Karpas-422 (cell line): ENCODE results near the gene EEA1. TPM values are rescaled to one million over a fixed set of nuclear protein-coding genes. Genes with fewer than 3 reads are reported as not detected.

Experiments
- DNase-seq: peaks from one replicate; pipeline ENCODE4 v3.0.0-alpha.2; 2015
- H2AFZ ChIP-seq: fragments of 200-600 bp; sonication (generic); 2 replicates; pipeline ENCODE4 v1.6.1; 2014; ENCODE audit warnings: antibody characterized with exemption, low read length, mixed read lengths
- H3K27ac ChIP-seq: fragments of 200-600 bp; sonication (generic); 2 replicates; pipeline ENCODE4 v1.5.1; 2014; ENCODE audit warnings: mild to moderate bottlenecking, low read length, moderate library complexity
- H3K27me3 ChIP-seq: fragments of 200-600 bp; sonication (generic); 2 replicates; pipeline ENCODE4 v1.6.1; 2014; ENCODE audit warnings: low read length, mixed read lengths
- H3K36me3 ChIP-seq: fragments of 200-600 bp; sonication (generic); 2 replicates; pipeline ENCODE4 v1.6.1; 2014; ENCODE audit warnings: low read length, mixed read lengths; ENCODE audit not compliant: insufficient read depth
- H3K4me1 ChIP-seq: fragments of 200-600 bp; sonication (generic); 2 replicates; pipeline ENCODE4 v1.6.1; 2014; ENCODE audit warnings: mild to moderate bottlenecking, low read length, mixed read lengths
- H3K4me2 ChIP-seq: fragments of 200-600 bp; sonication (generic); 2 replicates; pipeline ENCODE4 v1.6.1; 2014; ENCODE audit warnings: low read length, low read depth, mild to moderate bottlenecking; ENCODE audit not compliant: poor library complexity, severe bottlenecking
- H3K4me3 ChIP-seq: fragments of 200-600 bp; sonication (generic); 2 replicates; pipeline ENCODE4 v1.5.1; 2014; ENCODE audit warnings: mild to moderate bottlenecking, antibody characterized with exemption, low read length, mixed read lengths
- H3K79me2 ChIP-seq: fragments of 200-600 bp; sonication (generic); 2 replicates; pipeline ENCODE4 v1.6.1; 2014; ENCODE audit warnings: mild to moderate bottlenecking, low read length, mixed read lengths
- H3K9ac ChIP-seq: fragments of 200-600 bp; sonication (generic); 2 replicates; pipeline ENCODE4 v1.6.0; 2014; ENCODE audit warnings: low read length
- H3K9me2 ChIP-seq: fragments of 200-600 bp; sonication (generic), shearing (Covaris generic); replicated peaks from 2 replicates; pipeline ENCODE4 v1.6.0; 2014; ENCODE audit warnings: mild to moderate bottlenecking, low read length, moderate library complexity; ENCODE audit not compliant: insufficient read depth
- H3K9me3 ChIP-seq: fragments of 300-700, 200-600 bp; sonication (generic); 2 replicates; pipeline ENCODE4 v1.6.1; 2014; ENCODE audit warnings: low read length, mixed read lengths
- H4K20me1 ChIP-seq: fragments of 200-600 bp; sonication (generic); 2 replicates; pipeline ENCODE4 v1.6.1; 2014; ENCODE audit warnings: mild to moderate bottlenecking, antibody characterized with exemption, low read length, low read depth; ENCODE audit not compliant: insufficient read depth
- total RNA-seq: library from RNA; depleted of rRNA; stranded (reverse); fragments of >200 nt; shearing (Covaris generic); gene quantifications from 2 replicates; pipeline ENCODE4 v1.2.3, GENCODE V29; 2014; ENCODE audit warnings: low replicate concordance

EEA1 gene
- total RNA-seq, 1 experiment from 2014 or later, result 9.2 TPM

DNA sequence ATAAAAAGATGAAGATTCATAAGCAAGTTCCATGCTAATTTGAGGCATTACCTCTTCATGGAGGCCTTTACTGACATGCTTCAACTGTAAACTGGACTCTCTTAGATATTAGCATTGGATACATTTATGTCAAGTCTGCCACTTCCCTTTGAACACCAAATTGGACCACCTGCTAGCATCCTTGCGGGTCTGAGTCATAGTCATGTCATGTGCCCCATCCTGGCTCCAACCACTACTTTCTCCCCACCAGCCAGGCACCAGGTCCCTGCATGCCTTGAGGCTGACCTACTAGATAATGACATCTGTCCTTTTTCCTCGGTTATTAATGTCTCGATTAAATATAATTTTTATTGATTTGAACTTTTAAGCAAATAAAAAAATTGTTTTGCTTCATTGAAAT lies 32.9 kb upstream of the EEA1 start:
- Histone ChIP-seq H3K9me2 (no peaks in the 10 kb centered on the region), H3K27ac (no peak overlapping the region), H3K9ac (no peak overlapping the region), H3K27me3 (no peaks in the 10 kb centered on the region), H3K4me3 (no peak overlapping the region), H3K4me2 (no peak overlapping the region), H3K36me3 (no peaks in the 10 kb centered on the region), H3K9me3 (no peaks in the 10 kb centered on the region), H3K79me2 (no peaks in the 10 kb centered on the region), H3K4me1 (no peaks in the 10 kb centered on the region), H4K20me1 (no peaks in the 10 kb centered on the region), H2AFZ (no peak overlapping the region)
- no peak for DNase-seq

GRCh38 chr12:92955997-92956663 lies 27.0 kb upstream of the EEA1 start:
- H3K27ac ChIP-seq, result no peak overlapping the region

DNA sequence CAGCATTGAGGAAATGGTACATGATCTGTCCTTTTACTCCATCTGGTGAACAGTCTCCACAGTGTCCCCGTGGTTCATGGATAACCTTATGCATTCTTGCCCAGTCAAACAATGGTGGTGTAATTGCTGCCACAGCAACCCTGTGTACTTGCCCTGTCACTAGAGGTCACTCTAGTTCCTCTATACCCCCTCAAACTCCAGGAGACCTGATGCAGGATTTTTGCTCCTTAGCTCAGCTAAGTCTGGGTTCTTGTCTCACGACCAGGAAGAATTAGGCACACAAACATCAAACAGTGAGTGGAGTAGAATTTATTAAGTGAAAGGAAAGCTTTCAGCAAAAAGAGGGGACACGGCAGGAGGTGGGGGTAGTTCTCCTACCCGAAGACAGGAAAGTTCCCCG lies 24.7 kb upstream of the EEA1 start:
- H3K9ac ChIP-seq, result no peak overlapping the region
- no peaks in the 10 kb centered on the region for H4K20me1 ChIP-seq
- peak; percentile 54 for DNase-seq
- no peak overlapping the region for H3K4me3 ChIP-seq
- H3K36me3 ChIP-seq, result no peaks in the 10 kb centered on the region
- H2AFZ ChIP-seq, result no peak overlapping the region
- H3K27me3 ChIP-seq, result no peaks in the 10 kb centered on the region
- no peak overlapping the region for H3K4me2 ChIP-seq
- H3K79me2 ChIP-seq, result no peaks in the 10 kb centered on the region
- H3K27ac ChIP-seq, result no peak overlapping the region
- no peaks in the 10 kb centered on the region for H3K9me3 ChIP-seq
- H3K9me2 ChIP-seq, result no peaks in the 10 kb centered on the region
- H3K4me1 ChIP-seq, result no peaks in the 10 kb centered on the region

More at GRCh38 chr12:92955997-92956663, 27.0 kb upstream of the EEA1 start:
- Histone ChIP-seq H3K36me3 (no peaks in the 10 kb centered on the region), H4K20me1 (no peaks in the 10 kb centered on the region), H3K4me2 (no peak overlapping the region), H3K9me3 (no peaks in the 10 kb centered on the region), H3K9ac (no peak overlapping the region), H3K4me1 (no peaks in the 10 kb centered on the region), H3K9me2 (no peaks in the 10 kb centered on the region), H3K27me3 (no peaks in the 10 kb centered on the region), H2AFZ (no peak overlapping the region), H3K79me2 (no peaks in the 10 kb centered on the region), H3K4me3 (no peak overlapping the region)
- DNase-seq, result no peak

DNA sequence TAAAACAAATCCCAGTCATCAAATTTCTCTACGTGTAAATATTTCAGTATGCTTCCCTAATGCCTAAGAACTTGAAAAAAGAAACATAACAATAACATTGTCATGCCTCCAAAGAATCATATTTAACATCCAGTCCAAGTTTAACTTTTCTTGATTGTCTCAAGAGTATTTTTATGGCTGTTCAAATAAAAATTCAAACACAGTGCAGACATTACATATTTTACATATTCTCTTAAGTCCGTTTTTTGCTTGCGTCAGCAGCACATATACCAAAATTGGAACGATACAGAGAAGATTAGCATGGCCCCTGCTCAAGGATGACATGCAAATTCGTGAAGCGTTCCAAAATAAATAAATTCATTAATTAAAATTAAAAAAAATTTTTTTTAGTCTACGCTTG lies 23.3 kb upstream of the EEA1 start:
- Histone ChIP-seq H3K4me3 (no peak overlapping the region), H3K9me2 (no peaks in the 10 kb centered on the region), H3K4me1 (no peaks in the 10 kb centered on the region), H3K27ac (no peak overlapping the region), H3K27me3 (no peaks in the 10 kb centered on the region), H3K79me2 (no peaks in the 10 kb centered on the region), H4K20me1 (no peaks in the 10 kb centered on the region), H3K9ac (no peak overlapping the region), H3K9me3 (no peaks in the 10 kb centered on the region), H3K4me2 (no peak overlapping the region), H2AFZ (no peak overlapping the region), H3K36me3 (no peaks in the 10 kb centered on the region)
- DNase-seq, result no peak

- H3K9ac ChIP-seq, result no peak overlapping the region
- H2AFZ ChIP-seq, result no peak overlapping the region
- no peak overlapping the region for H3K4me2 ChIP-seq
- H3K36me3 ChIP-seq, result no peaks in the 10 kb centered on the region
- no peaks in the 10 kb centered on the region for H3K4me1 ChIP-seq
- DNase-seq, result no peak
- H3K27me3 ChIP-seq, result no peaks in the 10 kb centered on the region
- no peaks in the 10 kb centered on the region for H4K20me1 ChIP-seq
- H3K4me3 ChIP-seq, result no peak overlapping the region
- no peak overlapping the region for H3K27ac ChIP-seq
- no peaks in the 10 kb centered on the region for H3K79me2 ChIP-seq
- no peaks in the 10 kb centered on the region for H3K9me3 ChIP-seq
- H3K9me2 ChIP-seq, result no peaks in the 10 kb centered on the region
Observed at GRCh38 chr12:92951006-92951405, 21.9 kb upstream of the EEA1 start.

DNA sequence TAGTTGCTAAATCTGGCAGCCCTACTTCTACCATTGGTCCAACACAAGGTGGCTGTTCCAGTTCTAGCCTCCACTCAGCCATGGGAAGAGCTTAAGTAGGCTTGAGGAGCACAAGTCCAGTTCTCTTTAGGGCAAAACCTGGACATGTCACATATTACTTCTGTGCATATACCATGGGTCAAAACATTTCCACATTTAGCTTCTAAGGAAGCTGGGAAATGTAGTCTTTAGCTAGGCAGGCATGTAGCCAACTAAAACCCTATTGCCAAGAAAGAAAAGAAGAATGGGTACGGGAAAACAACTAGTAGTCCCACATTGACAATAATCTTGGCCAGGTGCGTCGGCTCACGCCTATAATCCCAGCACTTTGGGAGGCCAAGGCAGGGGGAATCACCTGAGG lies 20.9 kb upstream of the EEA1 start:
- Histone ChIP-seq H2AFZ (no peak overlapping the region), H3K36me3 (no peaks in the 10 kb centered on the region), H3K4me2 (no peak overlapping the region), H3K79me2 (no peaks in the 10 kb centered on the region), H3K27ac (no peak overlapping the region), H3K9me2 (no peaks in the 10 kb centered on the region), H3K9me3 (no peaks in the 10 kb centered on the region), H3K4me3 (no peak overlapping the region), H3K4me1 (no peaks in the 10 kb centered on the region), H3K9ac (no peak overlapping the region), H3K27me3 (no peaks in the 10 kb centered on the region), H4K20me1 (no peaks in the 10 kb centered on the region)
- DNase-seq, result no peak

DNA sequence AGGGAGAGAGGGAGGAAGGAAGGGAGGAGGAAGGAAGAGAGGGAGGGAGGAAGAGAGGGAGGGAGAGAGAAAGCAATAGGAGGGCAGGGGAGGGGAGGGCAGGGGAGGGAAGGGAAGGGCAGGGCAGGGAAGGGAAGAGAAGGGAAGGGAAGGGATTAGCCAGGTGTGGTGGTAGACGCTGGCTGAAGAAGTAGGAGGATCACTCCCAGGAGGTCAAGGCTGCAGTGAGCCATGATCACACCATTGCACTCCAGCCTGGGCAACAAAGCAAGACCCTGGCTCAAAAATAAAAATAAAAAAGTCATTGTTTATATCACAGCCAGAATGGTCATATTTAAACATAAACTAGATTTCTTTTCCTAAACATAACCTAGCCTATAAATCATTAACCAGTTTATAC lies 20.4 kb upstream of the EEA1 start:
- Histone ChIP-seq H3K36me3 (no peaks in the 10 kb centered on the region), H3K4me1 (no peaks in the 10 kb centered on the region), H2AFZ (no peak overlapping the region), H3K4me3 (no peak overlapping the region), H3K9me3 (no peaks in the 10 kb centered on the region), H3K9me2 (no peaks in the 10 kb centered on the region), H3K27ac (no peak overlapping the region), H3K9ac (no peak overlapping the region), H3K4me2 (no peak overlapping the region), H3K27me3 (no peaks in the 10 kb centered on the region), H4K20me1 (no peaks in the 10 kb centered on the region), H3K79me2 (no peaks in the 10 kb centered on the region)
- DNase-seq, result no peak

GRCh38 chr12:92947589-92948215 lies 18.6 kb upstream of the EEA1 start:
- no peak for DNase-seq
- Histone ChIP-seq H3K4me1 (peaks cover 6% of the 10 kb centered on the region; the same call in 1 of the 2 replicates), H3K36me3 (no peaks in the 10 kb centered on the region)

More at GRCh38 chr12:92947589-92948215, 18.6 kb upstream of the EEA1 start:
- Histone ChIP-seq H3K79me2 (no peaks in the 10 kb centered on the region), H4K20me1 (no peaks in the 10 kb centered on the region), H3K27me3 (no peaks in the 10 kb centered on the region), H3K27ac (no peak overlapping the region), H3K9me2 (no peaks in the 10 kb centered on the region), H3K9ac (no peak overlapping the region), H3K4me3 (no peak overlapping the region), H3K4me2 (no peak overlapping the region), H3K9me3 (no peaks in the 10 kb centered on the region), H2AFZ (no peak overlapping the region)
